ENCODE measurements around the gene HIPK4. TPM values are rescaled to one million over a fixed set of nuclear protein-coding genes. Genes with fewer than 3 reads are reported as not detected.

The HIPK4 gene
- total RNA-seq, 1 experiment from 2014 or later = 0.74 TPM

- Histone ChIP-seq H3K9me3 (ENCODE audit: control insufficient read depth in 1 of 2, insufficient read depth in 1 of 2, low read depth in 1 of 2, low read length in 2 of 2) (no peaks in the 10 kb centered on the region), H2AFZ (ENCODE audit: low read depth, low read length, poor library complexity, severe bottlenecking) (no peak overlapping the region), H3K27ac (ENCODE audit: low read depth, low read length) (no peak overlapping the region), H3K36me3 (ENCODE audit: control insufficient read depth in 1 of 2, insufficient read depth in 2 of 2, low read length in 2 of 2) (peaks cover 13 to 15% of the 10 kb centered on the region in 2 experiments; a peak in 3 of 4 replicates), H3K4me3 (replicated peaks in 1 of 2; ENCODE audit: low read depth in 1 of 2, low read length in 2 of 2) (no peak overlapping the region), H3K79me2 (ENCODE audit: insufficient read depth, low read length) (peaks cover 23% of the 10 kb centered on the region), H3K27me3 (ENCODE audit: insufficient read depth, low read length) (no peaks in the 10 kb centered on the region), H3K9me2 (ENCODE audit: insufficient read depth) (no peaks in the 10 kb centered on the region), H3K4me1 (ENCODE audit: control insufficient read depth in 1 of 2, insufficient read depth in 2 of 2, low read length in 2 of 2) (peaks cover 17 to 30% of the 10 kb centered on the region in 2 experiments), H3K9ac (ENCODE audit: low read length) (no peak overlapping the region), H4K20me1 (ENCODE audit: insufficient read depth) (no peaks in the 10 kb centered on the region), H3K4me2 (ENCODE audit: low read length) (no peak overlapping the region)
- RAD21 ChIA-PET (ENCODE audit: low non-redundant PET in 1 of 2, low total read pairs in 2 of 2, uncharacterized antibody in 2 of 2, unreplicated experiment in 2 of 2) = no interaction called here
- CTCF ChIA-PET = interaction anchor here (1.3 kb wide), 1 partner anchor 17 kb away, joined by 3 read pairs; no protein-coding TSS in a partner anchor
- POLR2A ChIA-PET = interaction anchor here (1.4 kb wide), 1 partner anchor 12 kb away, joined by 7 read pairs; the partner anchor contains the start of gene SERTAD1
- intact Hi-C loops (cut with micrococcal nuclease) = no loop called here
- TF ChIP-seq FOSL1 (IDR thresholded peaks at IDR 0.05; ENCODE audit: low read depth) (no peak), CEBPB (IDR thresholded peaks at IDR 0.05; ENCODE audit: low read depth) (no peak), SIN3A (IDR thresholded peaks at IDR 0.05; ENCODE audit: low read depth) (no peak), TCF7L2 (IDR thresholded peaks at IDR 0.05; ENCODE audit: borderline replicate concordance, extremely low read depth, insufficient read depth, insufficient read length) (no peak), ZFX (IDR thresholded peaks at IDR 0.05) (no peak), SP1 (IDR thresholded peaks at IDR 0.05; ENCODE audit: low read depth) (no peak), CBX3 (IDR thresholded peaks at IDR 0.05; ENCODE audit: low read depth) (no peak), EGR1 (IDR thresholded peaks at IDR 0.05; ENCODE audit: low read depth) (no peak), MAX (IDR thresholded peaks at IDR 0.05) (no peak)
- ATAC-seq (no peak), DNase-seq (ENCODE audit: low read depth, low spot score) (no peak)
- BruUV-seq (replicated peaks) = no TSS peak
Observed at GRCh38 chr19:40438284-40438683, 48.3 kb upstream of the HIPK4 start.

- H3K4me2 ChIP-seq (ENCODE audit: low read length) = peak overlapping the region; percentile 76
- POLR2A ChIA-PET = interaction anchor here (1.1 to 2.0 kb wide), 3 partner anchors 8 to 21 kb away, joined by 3 to 9 read pairs (median 4); partner anchors contain the start of genes PRX and SERTAD1
- CTCF ChIA-PET = interaction anchor here (1.0 to 1.7 kb wide), 5 partner anchors 9 to 150 kb away, joined by 3 to 7 read pairs (median 3); no protein-coding TSS in a partner anchor
Observed at GRCh38 chr19:40433391-40434216, 43.6 kb upstream of the HIPK4 start.

More at GRCh38 chr19:40433391-40434216, 43.6 kb upstream of the HIPK4 start:
- RAD21 ChIA-PET (ENCODE audit: low non-redundant PET in 1 of 2, low total read pairs in 2 of 2, uncharacterized antibody in 2 of 2, unreplicated experiment in 2 of 2) = interaction anchor here in 1 of 2 experiments (0.6 kb wide), 1 partner anchor 203 kb away, joined by 3 read pairs; no protein-coding TSS in a partner anchor
- Histone ChIP-seq H3K9ac (ENCODE audit: low read length) (peak overlapping the region; percentile 72), H3K79me2 (ENCODE audit: insufficient read depth, low read length) (no peaks in the 10 kb centered on the region), H4K20me1 (ENCODE audit: insufficient read depth) (no peaks in the 10 kb centered on the region), H2AFZ (ENCODE audit: low read depth, low read length, poor library complexity, severe bottlenecking) (no peak overlapping the region), H3K4me1 (ENCODE audit: control insufficient read depth in 1 of 2, insufficient read depth in 2 of 2, low read length in 2 of 2) (peaks cover 31 to 43% of the 10 kb centered on the region in 2 experiments), H3K9me2 (ENCODE audit: insufficient read depth) (no peaks in the 10 kb centered on the region), H3K9me3 (ENCODE audit: control insufficient read depth in 1 of 2, insufficient read depth in 1 of 2, low read depth in 1 of 2, low read length in 2 of 2) (no peaks in the 10 kb centered on the region), H3K36me3 (ENCODE audit: control insufficient read depth in 1 of 2, insufficient read depth in 2 of 2, low read length in 2 of 2) (no peaks in the 10 kb centered on the region), H3K4me3 (replicated peaks in 1 of 2; ENCODE audit: low read depth in 1 of 2, low read length in 2 of 2) (peak overlapping the region; percentile 36 to 54), H3K27ac (ENCODE audit: low read depth, low read length) (peak overlapping the region; percentile 95), H3K27me3 (ENCODE audit: insufficient read depth, low read length) (no peaks in the 10 kb centered on the region)
- no peak for DNase-seq (ENCODE audit: low read depth, low spot score)
- TSS peak; percentile 99 for BruUV-seq (replicated peaks)
- peak; percentile 76 for TF ChIP-seq ZFX (IDR thresholded peaks at IDR 0.05)
- TF ChIP-seq SP1 (IDR thresholded peaks at IDR 0.05; ENCODE audit: low read depth) = peak; percentile 54
- peak; percentile 62 for TF ChIP-seq SIN3A (IDR thresholded peaks at IDR 0.05; ENCODE audit: low read depth)
- TF ChIP-seq CEBPB (IDR thresholded peaks at IDR 0.05; ENCODE audit: low read depth) = no peak
- TF ChIP-seq CBX3 (IDR thresholded peaks at IDR 0.05; ENCODE audit: low read depth) = no peak
- peak; percentile 50; the same call in 1 of the 2 replicates for TF ChIP-seq MAX (IDR thresholded peaks at IDR 0.05)
- peak; percentile 40; the same call in 1 of the 2 replicates for TF ChIP-seq EGR1 (IDR thresholded peaks at IDR 0.05; ENCODE audit: low read depth)
- TF ChIP-seq POLR2A (IDR thresholded peaks at IDR 0.05; ENCODE audit: borderline replicate concordance, extremely low read depth, insufficient read depth, insufficient read length) = peak; percentile 48
- no peak for TF ChIP-seq ELF1 (IDR thresholded peaks at IDR 0.05; ENCODE audit: borderline replicate concordance, low read depth)
- TF ChIP-seq EZH2phosphoT487 (IDR thresholded peaks at IDR 0.05; ENCODE audit: borderline replicate concordance) = no peak
- TF ChIP-seq JUND (IDR thresholded peaks at IDR 0.05) = no peak
- peak; percentile 83 for TF ChIP-seq POLR2AphosphoS5 (IDR thresholded peaks at IDR 0.05; ENCODE audit: low read depth, low read length)
- no peak for TF ChIP-seq FOSL1 (IDR thresholded peaks at IDR 0.05; ENCODE audit: low read depth)
- intact Hi-C loops (cut with micrococcal nuclease) = no loop called here
- ATAC-seq = peak; percentile 92

Data from HCT116 (cell line).